NCI-H2196 (cell line): Measurements from ENCODE around the gene RCC2.

Experiments
- DNase-seq: peaks from one replicate; lab custom pipeline; 2025; ENCODE audit not compliant: unreplicated experiment; lab: John Stamatoyannopoulos, UW

RCC2 gene

DNA sequence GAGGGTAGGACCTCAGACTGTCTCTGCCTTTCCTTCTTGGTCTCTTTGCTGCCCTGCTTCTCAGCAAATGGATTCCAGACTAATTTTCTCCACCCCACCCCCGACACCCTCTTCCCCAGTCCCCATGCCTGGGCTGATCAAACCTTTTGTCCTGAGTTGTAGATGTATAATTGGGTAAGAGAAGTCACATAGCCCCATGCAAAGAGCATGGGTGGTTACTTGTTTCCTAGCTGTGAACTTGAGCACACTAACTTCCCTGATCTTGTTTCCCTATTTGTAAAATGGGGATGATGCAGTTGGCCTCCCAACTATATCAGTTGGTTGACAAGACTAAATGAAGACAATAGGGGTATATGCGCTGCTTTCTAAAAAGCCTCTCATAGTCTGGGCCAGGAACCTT, 58.3 kb downstream of the RCC2 start:
- no peak for DNase-seq

DNA sequence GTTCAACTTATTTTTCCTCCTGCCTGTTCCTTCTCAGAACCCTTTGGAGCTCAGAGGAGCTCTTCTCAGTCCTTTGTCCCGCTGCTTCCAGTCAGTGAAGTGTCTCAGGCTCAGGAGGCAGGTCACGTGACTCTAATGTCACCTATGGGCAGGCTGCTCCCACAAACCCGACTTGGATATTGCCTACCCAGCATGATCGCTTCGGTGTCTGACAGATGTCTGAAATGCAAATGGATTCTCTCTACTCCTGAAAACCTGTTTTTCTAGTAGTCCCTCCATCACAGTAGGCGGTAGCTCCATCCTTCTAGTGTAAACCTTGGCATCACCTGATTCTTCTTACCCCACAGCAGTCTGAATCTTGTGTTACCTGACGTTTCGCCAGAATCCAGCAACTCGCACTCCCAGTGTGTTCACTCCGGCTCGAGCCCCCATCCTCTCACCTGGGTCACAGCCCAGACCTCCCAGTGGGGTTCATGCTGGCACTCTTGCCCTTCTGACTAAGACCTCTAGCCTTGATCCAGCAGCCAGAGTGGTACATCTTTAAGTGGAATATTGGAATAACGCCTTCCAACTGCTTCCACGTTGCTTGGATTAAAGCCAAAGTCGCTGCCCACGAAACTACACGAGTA, 62.0 kb downstream of the RCC2 start:
- DNase-seq = peak; percentile 35

- no peak for DNase-seq
These were observed 63.8 kb downstream of the RCC2 start for GRCh38 chr1:17375651-17376050.

DNA sequence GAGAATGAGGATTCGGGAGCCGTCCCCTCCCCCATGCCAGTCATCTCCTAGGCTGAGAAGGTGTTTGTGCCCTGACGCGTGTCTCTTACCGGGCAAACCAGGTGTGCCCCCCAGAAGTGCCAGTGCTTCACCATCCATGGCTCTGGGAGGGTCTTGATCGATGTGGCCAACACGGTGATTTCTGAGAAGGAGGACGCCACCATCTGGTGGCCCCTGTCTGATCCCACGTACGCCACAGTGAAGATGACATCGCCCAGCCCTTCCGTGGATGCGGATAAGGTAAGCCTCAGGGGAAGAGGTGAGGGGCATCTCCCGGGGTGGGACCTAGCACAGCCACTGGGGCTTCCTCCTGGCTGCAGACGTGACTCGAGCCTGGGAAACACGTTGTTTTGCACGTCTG, 66.5 kb downstream of the RCC2 start:
- no peak for DNase-seq

- no peak for DNase-seq
These were observed 67.6 kb downstream of the RCC2 start, which contains the start of gene PADI6 for GRCh38 chr1:17371896-17372295. PADI6 (plus strand) TSS chr1:17372196; CDS start chr1:17372246, 50 bp downstream.

DNA sequence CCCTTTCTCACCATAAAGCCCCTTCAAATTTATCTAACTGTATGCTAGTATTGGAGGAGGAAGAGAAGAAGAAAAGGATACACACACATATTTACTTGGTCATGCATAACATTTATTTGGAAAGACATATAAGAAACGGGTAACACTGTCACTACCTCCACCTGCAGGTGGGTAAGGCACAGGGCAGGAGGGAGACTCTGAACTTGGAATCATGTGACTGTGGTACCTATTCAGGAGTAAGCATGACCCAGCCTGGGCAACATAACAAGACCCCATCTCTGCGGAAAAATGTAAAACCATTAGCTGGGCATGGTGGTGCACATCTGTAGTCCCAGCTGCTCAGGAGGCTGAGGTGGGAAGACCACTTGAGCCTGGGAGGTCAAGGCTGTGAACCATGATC, 68.9 kb downstream of the RCC2 start:
- no peak for DNase-seq

DNA sequence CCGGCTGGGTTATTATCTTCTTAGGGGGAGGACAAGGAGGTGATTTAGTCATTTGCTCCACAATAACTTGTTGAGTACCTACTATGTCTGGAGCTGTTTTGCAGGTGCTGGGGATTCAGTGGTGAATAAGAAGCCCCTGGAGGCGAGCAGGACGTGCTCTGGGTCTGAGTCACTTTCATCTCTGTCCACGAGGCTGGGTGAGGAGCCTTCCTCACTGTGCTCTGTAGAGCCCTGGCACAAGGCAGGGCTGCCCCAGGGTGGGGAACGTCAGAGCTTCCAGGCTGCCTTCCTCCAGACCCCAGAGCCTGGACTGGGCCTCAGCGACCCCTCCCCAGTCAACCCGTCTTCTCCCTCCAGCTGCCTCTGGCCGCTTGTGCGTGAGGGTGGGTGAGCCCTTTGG, 70.0 kb downstream of the RCC2 start:
- DNase-seq = no peak

GRCh38 chr1:17365293-17365692, 74.2 kb downstream of the RCC2 start:
- DNase-seq = no peak

DNA sequence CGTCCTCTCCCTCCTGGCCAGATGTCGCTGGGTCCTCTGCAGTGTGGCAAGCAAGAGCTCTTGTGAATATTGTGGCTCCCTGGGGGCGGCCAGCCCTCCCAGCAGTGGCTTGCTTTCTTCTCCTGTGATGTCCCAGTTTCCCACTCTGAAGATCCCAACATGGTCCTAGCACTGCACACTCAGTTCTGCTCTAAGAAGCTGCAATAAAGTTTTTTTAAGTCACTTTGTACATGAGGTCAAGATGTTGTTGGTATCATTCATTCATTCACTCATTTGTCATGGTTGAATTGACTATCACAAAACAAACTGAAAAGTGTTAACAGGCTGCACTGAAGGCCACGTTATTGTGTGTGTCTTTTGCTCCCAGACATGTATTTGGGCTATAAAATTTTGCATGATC, 75.7 kb downstream of the RCC2 start:
- DNase-seq = no peak

- DNase-seq = no peak
These were observed 76.1 kb downstream of the RCC2 start for GRCh38 chr1:17363351-17363750.

GRCh38 chr1:17361687-17362086, 77.8 kb downstream of the RCC2 start:
- DNase-seq = no peak

GRCh38 chr1:17360272-17360956, 79.1 kb downstream of the RCC2 start:
- no peak for DNase-seq

DNA sequence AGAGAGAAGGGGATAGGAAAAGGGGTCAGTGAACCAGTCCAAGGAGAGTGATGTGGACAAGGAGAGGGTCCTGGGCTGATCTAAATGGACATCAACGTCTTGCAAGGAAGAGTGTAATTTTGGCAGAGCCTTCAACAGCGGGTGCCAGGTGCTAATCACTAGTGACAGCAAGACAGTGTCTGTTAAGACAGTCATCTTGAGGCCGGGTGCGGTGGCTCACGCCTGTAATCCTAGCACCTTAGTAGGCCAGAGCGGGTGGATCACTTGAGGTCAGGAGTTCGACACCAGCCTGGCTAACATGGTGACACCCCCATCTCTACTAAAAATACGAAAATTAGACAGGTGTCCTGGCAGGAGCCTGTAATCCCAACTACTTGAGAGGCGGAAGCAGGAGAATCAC, 79.7 kb downstream of the RCC2 start:
- no peak for DNase-seq

- no peak for DNase-seq
These were observed 80.4 kb downstream of the RCC2 start for GRCh38 chr1:17359031-17359430.

GRCh38 chr1:17358557-17358956, 80.9 kb downstream of the RCC2 start:
- no peak for DNase-seq
